SU-DHL-6 (cell line): Measurements from ENCODE around the gene MEIS1.

Source experiments
- H2AFZ ChIP-seq: fragments of 200-600 bp; sonication (generic); 2 replicates; pipeline ENCODE4 v1.6.1; 2014; ENCODE audit warnings: low read depth, mild to moderate bottlenecking, moderate library complexity, mixed read lengths, antibody characterized with exemption, low read length; ENCODE audit not compliant: severe bottlenecking
- H3F3A ChIP-seq: fragments of 200-600 bp; shearing (Covaris generic); 2 replicates; pipeline ENCODE4 v1.6.0; 2016; ENCODE audit warnings: antibody characterized with exemption, mild to moderate bottlenecking; ENCODE audit not compliant: insufficient read depth
- H3K27ac ChIP-seq: fragments of 200-600 bp; sonication (generic); 2 replicates; pipeline ENCODE4 v1.5.1; 2016; ENCODE audit warnings: low read depth, mild to moderate bottlenecking, low read length, moderate library complexity, mixed read lengths
- H3K27me3 ChIP-seq: fragments of 200-600 bp; sonication (generic), shearing (Covaris generic); 2 replicates; pipeline ENCODE4 v1.6.0; 2014; ENCODE audit warnings: mild to moderate bottlenecking, low read length
- H3K36me3 ChIP-seq: fragments of 200-600 bp; sonication (generic); 2 replicates; pipeline ENCODE4 v1.6.1; 2014; ENCODE audit warnings: mild to moderate bottlenecking, low read length, mixed read lengths
- H3K4me2 ChIP-seq: fragments of 300-600, 200-600 bp; shearing (Covaris generic), sonication (generic); 2 replicates; pipeline ENCODE4 v1.6.0; 2014; ENCODE audit warnings: low read length, low read depth, mild to moderate bottlenecking; ENCODE audit not compliant: poor library complexity, severe bottlenecking
- H3K4me3 ChIP-seq: fragments of 200-600 bp; sonication (generic); 2 replicates; pipeline ENCODE4 v1.5.1; 2014; ENCODE audit warnings: antibody characterized with exemption, low read length, mild to moderate bottlenecking, mixed read lengths; ENCODE audit not compliant: insufficient read depth, poor library complexity, severe bottlenecking
- H3K79me2 ChIP-seq: fragments of 200-600 bp; sonication (generic); 2 replicates; pipeline ENCODE4 v1.6.1; 2014; ENCODE audit warnings: mild to moderate bottlenecking, low read length, moderate library complexity; ENCODE audit not compliant: insufficient read depth
- H3K9ac ChIP-seq: fragments of 200-600 bp; sonication (generic); 2 replicates; pipeline ENCODE4 v1.7.0; 2014; ENCODE audit warnings: mild to moderate bottlenecking, low read length
- H3K9me2 ChIP-seq: fragments of 200-600 bp; sonication (generic); replicated peaks from 2 replicates; pipeline ENCODE4 v1.6.1; 2014; ENCODE audit warnings: low read length; ENCODE audit not compliant: insufficient read depth
- H3K9me3 ChIP-seq: fragments of 200-600 bp; sonication (generic); 2 replicates; pipeline ENCODE4 v1.6.1; 2014; ENCODE audit warnings: low read length, mixed read lengths; ENCODE audit not compliant: insufficient read depth
- H4K20me1 ChIP-seq: fragments of 200-600 bp; sonication (generic); 2 replicates; pipeline ENCODE4 v1.6.1; 2014; ENCODE audit warnings: low read depth, mild to moderate bottlenecking, antibody characterized with exemption, low read length, moderate library complexity, mixed read lengths
- CTCF ChIP-seq: fragments of 200-600 bp; sonication (generic); IDR thresholded peaks from one replicate; pipeline ENCODE4 v1.5.1; 2017; ENCODE audit warnings: antibody characterized with exemption, mild to moderate bottlenecking, low read length, moderate library complexity; ENCODE audit not compliant: insufficient read depth, poor library complexity, severe bottlenecking
- EZH2phosphoT487 ChIP-seq: fragments of 200-600 bp; sonication (generic), shearing (Covaris generic); conservative IDR thresholded peaks from 2 replicates; pipeline ENCODE4 v1.6.1; 2018; ENCODE audit warnings: mild to moderate bottlenecking, antibody characterized with exemption, low read length, moderate library complexity, mixed read lengths

The MEIS1 gene

GRCh38 chr2:66432801-66433694, 1.9 kb upstream of the MEIS1 start:
- Histone ChIP-seq H3K36me3 (no peaks in the 10 kb centered on the region), H4K20me1 (no peaks in the 10 kb centered on the region), H3K27me3 (no peaks in the 10 kb centered on the region), H3K4me2 (no peak overlapping the region), H3K4me3 (no peak overlapping the region), H2AFZ (no peak overlapping the region), H3K9ac (no peak overlapping the region), H3K9me3 (no peaks in the 10 kb centered on the region), H3K9me2 (no peaks in the 10 kb centered on the region), H3K27ac (no peak overlapping the region), H3K79me2 (no peaks in the 10 kb centered on the region), H3F3A (no peaks in the 10 kb centered on the region)
- no peak for TF ChIP-seq CTCF
- no peak for TF ChIP-seq EZH2phosphoT487

- Histone ChIP-seq H3K4me3 (no peak overlapping the region), H3K9ac (no peak overlapping the region), H3K27ac (no peak overlapping the region), H3K9me3 (no peaks in the 10 kb centered on the region), H3F3A (no peaks in the 10 kb centered on the region), H3K36me3 (no peaks in the 10 kb centered on the region), H3K79me2 (no peaks in the 10 kb centered on the region), H4K20me1 (no peaks in the 10 kb centered on the region), H3K27me3 (no peaks in the 10 kb centered on the region), H3K4me2 (no peak overlapping the region), H2AFZ (no peak overlapping the region), H3K9me2 (no peaks in the 10 kb centered on the region)
- TF ChIP-seq CTCF (no peak), EZH2phosphoT487 (no peak)
Measured at GRCh38 chr2:66433695-66433944, 1.3 kb upstream of the MEIS1 start.

- H2AFZ ChIP-seq = no peak overlapping the region
- H3K27me3 ChIP-seq = no peaks in the 10 kb centered on the region
- no peak overlapping the region for H3K27ac ChIP-seq
- no peaks in the 10 kb centered on the region for H3K9me3 ChIP-seq
- H3K9ac ChIP-seq = no peak overlapping the region
- no peaks in the 10 kb centered on the region for H4K20me1 ChIP-seq
- H3K79me2 ChIP-seq = no peaks in the 10 kb centered on the region
- TF ChIP-seq EZH2phosphoT487 (no peak), CTCF (no peak)
- H3K9me2 ChIP-seq = no peaks in the 10 kb centered on the region
- no peaks in the 10 kb centered on the region for H3F3A ChIP-seq
- no peak overlapping the region for H3K4me2 ChIP-seq
- H3K4me3 ChIP-seq = no peak overlapping the region
- H3K36me3 ChIP-seq = no peaks in the 10 kb centered on the region
Measured at GRCh38 chr2:66433945-66434678, 813 bp upstream of the MEIS1 start.
